ENCODE results near the gene KIFBP. TPM values are rescaled to one million over a fixed set of nuclear protein-coding genes. Genes with fewer than 3 reads are reported as not detected.
A peak's percentile ranks its signal among the peaks of the same experiment; 100 is the strongest.

KIFBP gene
- polyA plus RNA-seq, 3 donors, result 0.52 to 4.0 (median 1.4) TPM

DNA sequence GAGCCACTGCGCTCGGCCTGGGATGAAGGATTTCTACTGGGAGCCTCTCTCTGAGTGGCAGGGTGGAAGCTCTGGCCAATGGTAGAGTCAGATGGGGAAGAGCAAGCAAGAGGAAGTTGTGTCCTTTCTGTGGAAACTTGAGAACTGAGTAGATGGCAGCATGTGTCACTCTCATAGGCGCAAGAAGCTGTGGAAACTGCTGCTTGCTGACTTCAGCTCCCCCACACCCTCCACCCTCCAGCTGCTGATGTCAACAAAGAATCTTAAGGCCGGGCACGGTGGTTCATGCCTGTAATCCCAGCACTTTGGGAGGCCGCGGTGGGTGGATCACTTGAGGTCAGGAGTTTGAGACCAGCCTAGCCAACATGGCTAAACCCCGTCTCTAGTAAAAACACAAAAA is 59.5 kb downstream of the KIFBP start:
- Histone ChIP-seq H3K4me2 (replicated peaks; ENCODE audit: extremely low read depth, low read length, poor library complexity, severe bottlenecking) (peak overlapping the region; percentile 30), H3K79me2 (ENCODE audit: insufficient read depth, low read length) (peaks cover 54% of the 10 kb centered on the region), H3K9me3 (replicated peaks in 1 of 2; ENCODE audit: control insufficient read depth in 1 of 2, insufficient read depth in 1 of 2, low read length in 2 of 2) (no peaks in the 10 kb centered on the region), H3K9ac (ENCODE audit: insufficient read depth, low read length, poor library complexity, severe bottlenecking) (peak overlapping the region; percentile 71), H4K20me1 (ENCODE audit: insufficient read depth, low read length) (no peaks in the 10 kb centered on the region), H3K27me3 (ENCODE audit: control insufficient read depth in 2 of 2, insufficient read depth in 2 of 2, low read length in 2 of 2) (no peaks in the 10 kb centered on the region), H2AFZ (ENCODE audit: insufficient read depth, low read depth, low read length, poor library complexity, severe bottlenecking) (no peak overlapping the region), H3K27ac (ENCODE audit: low read depth in 1 of 2, low read length in 2 of 2) (peak overlapping the region; percentile 98 to 100), H3K4me3 (replicated peaks in 1 of 3; ENCODE audit: low read depth in 2 of 3, low read length in 3 of 3) (peak overlapping the region in 1 of 3 experiments; percentile 38), H3K36me3 (replicated peaks in 1 of 2; ENCODE audit: control insufficient read depth in 1 of 2, insufficient read depth in 2 of 2, low read length in 2 of 2) (no peaks in the 10 kb centered on the region), H3K4me1 (ENCODE audit: control insufficient read depth in 1 of 2, insufficient read depth in 2 of 2, low read length in 2 of 2) (peaks cover 96 to 100% of the 10 kb centered on the region in 2 donors)
- peaks cover 0 to 9% (median 0%) of the 10 kb centered on the region in 3 donors for H3K27me3 Mint-ChIP-seq (ENCODE audit: low read depth in 3 of 3)
- WGBS (ENCODE audit: insufficient coverage), result 48% methylated on average over 3 of the region's 8 CpGs
- peak overlapping the region; percentile 99 to 100 (median 100) for H3K27ac Mint-ChIP-seq
- H3K4me3 Mint-ChIP-seq, result peak overlapping the region; percentile 62 to 67
- H3K36me3 Mint-ChIP-seq, result peaks cover 9 to 12% of the 10 kb centered on the region in 2 donors
- TF ChIP-seq, protein P1, sequence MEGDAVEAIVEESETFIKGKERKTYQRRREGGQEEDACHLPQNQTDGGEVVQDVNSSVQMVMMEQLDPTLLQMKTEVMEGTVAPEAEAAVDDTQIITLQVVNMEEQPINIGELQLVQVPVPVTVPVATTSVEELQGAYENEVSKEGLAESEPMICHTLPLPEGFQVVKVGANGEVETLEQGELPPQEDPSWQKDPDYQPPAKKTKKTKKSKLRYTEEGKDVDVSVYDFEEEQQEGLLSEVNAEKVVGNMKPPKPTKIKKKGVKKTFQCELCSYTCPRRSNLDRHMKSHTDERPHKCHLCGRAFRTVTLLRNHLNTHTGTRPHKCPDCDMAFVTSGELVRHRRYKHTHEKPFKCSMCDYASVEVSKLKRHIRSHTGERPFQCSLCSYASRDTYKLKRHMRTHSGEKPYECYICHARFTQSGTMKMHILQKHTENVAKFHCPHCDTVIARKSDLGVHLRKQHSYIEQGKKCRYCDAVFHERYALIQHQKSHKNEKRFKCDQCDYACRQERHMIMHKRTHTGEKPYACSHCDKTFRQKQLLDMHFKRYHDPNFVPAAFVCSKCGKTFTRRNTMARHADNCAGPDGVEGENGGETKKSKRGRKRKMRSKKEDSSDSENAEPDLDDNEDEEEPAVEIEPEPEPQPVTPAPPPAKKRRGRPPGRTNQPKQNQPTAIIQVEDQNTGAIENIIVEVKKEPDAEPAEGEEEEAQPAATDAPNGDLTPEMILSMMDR (IDR thresholded peaks at IDR 0.05), result no peak
- intact Hi-C loops (cut with micrococcal nuclease), result loop anchor here in 1 of 2 donors (5.0 kb wide), 1 partner anchor 36 kb away; no protein-coding TSS in a partner anchor
- DNase-seq, result peak; percentile 94 to 97 (median 95)
- H3K4me1 Mint-ChIP-seq, result peaks cover 94% of the 10 kb centered on the region
- H3K9me3 Mint-ChIP-seq, result peaks cover 0 to 3% (median 0%) of the 10 kb centered on the region in 7 donors

DNA sequence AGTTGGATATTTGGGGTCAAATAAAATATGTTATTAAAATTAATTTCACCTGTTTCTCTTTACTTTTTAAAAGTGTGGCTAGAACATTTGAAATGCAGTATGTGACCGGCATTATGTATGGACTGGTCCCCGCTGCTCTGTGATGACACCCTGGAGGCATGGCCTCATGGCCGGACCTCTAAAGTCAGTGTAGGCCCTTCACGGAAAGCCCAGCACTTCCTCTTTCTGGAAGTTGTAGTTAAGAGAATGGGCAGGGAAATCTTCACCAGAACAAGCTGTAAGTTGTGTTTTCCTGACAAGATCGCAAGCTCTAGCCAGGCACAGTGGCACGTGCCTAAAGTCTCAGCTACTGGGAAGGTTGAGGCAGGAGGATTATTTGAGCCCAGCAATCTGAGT is 61.0 kb downstream of the KIFBP start:
- DNase-seq, result peak; percentile 84 to 92 (median 86)
- H3K9ac ChIP-seq (ENCODE audit: insufficient read depth, low read length, poor library complexity, severe bottlenecking), result no peak overlapping the region
- 8% methylated on average over 5 of the region's 6 CpGs for WGBS (ENCODE audit: insufficient coverage)
- TF ChIP-seq, protein P1 (IDR thresholded peaks at IDR 0.05), result no peak
- H3K36me3 Mint-ChIP-seq, result peaks cover 9 to 12% of the 10 kb centered on the region in 2 donors
- H3K4me3 ChIP-seq (replicated peaks in 1 of 3; ENCODE audit: low read depth in 2 of 3, low read length in 3 of 3), result no peak overlapping the region
- H3K27ac ChIP-seq (ENCODE audit: low read depth in 1 of 2, low read length in 2 of 2), result peak overlapping the region; percentile 98 to 100
- peaks cover 0 to 9% (median 0%) of the 10 kb centered on the region in 3 donors for H3K27me3 Mint-ChIP-seq (ENCODE audit: low read depth in 3 of 3)
- intact Hi-C loops (cut with micrococcal nuclease), result loop anchor here in 1 of 2 donors (5.0 kb wide), 1 partner anchor 37 kb away; no protein-coding TSS in a partner anchor
- H3K9me3 ChIP-seq (replicated peaks in 1 of 2; ENCODE audit: control insufficient read depth in 1 of 2, insufficient read depth in 1 of 2, low read length in 2 of 2), result no peaks in the 10 kb centered on the region
- peaks cover 95 to 100% of the 10 kb centered on the region in 2 donors for H3K4me1 ChIP-seq (ENCODE audit: control insufficient read depth in 1 of 2, insufficient read depth in 2 of 2, low read length in 2 of 2)
- H3K36me3 ChIP-seq (replicated peaks in 1 of 2; ENCODE audit: control insufficient read depth in 1 of 2, insufficient read depth in 2 of 2, low read length in 2 of 2), result no peaks in the 10 kb centered on the region
- H3K4me3 Mint-ChIP-seq, result peak overlapping the region; percentile 35 to 48
- no peak overlapping the region for H2AFZ ChIP-seq (ENCODE audit: insufficient read depth, low read depth, low read length, poor library complexity, severe bottlenecking)
- H4K20me1 ChIP-seq (ENCODE audit: insufficient read depth, low read length), result no peaks in the 10 kb centered on the region
- no peaks in the 10 kb centered on the region for H3K27me3 ChIP-seq (ENCODE audit: control insufficient read depth in 2 of 2, insufficient read depth in 2 of 2, low read length in 2 of 2)
- peaks cover 54% of the 10 kb centered on the region for H3K79me2 ChIP-seq (ENCODE audit: insufficient read depth, low read length)
- peaks cover 95% of the 10 kb centered on the region for H3K4me1 Mint-ChIP-seq
- peaks cover 0 to 3% (median 0%) of the 10 kb centered on the region in 7 donors for H3K9me3 Mint-ChIP-seq
- no peak overlapping the region for H3K4me2 ChIP-seq (replicated peaks; ENCODE audit: extremely low read depth, low read length, poor library complexity, severe bottlenecking)
- peak overlapping the region; percentile 99 to 100 (median 100) for H3K27ac Mint-ChIP-seq

Measured in CD14-positive monocyte (primary cell).